Fibroblast of villous mesenchyme (primary cell): ENCODE results near the gene KLF12. TPM values are rescaled to one million over a fixed set of nuclear protein-coding genes. Genes with fewer than 3 reads are reported as not detected.

Source experiments
- DNase-seq: peaks from one replicate; pipeline ENCODE4 v3.0.0-alpha.2; 2010; ENCODE audit warnings: low read depth
- H3K4me3 ChIP-seq: 2 replicates; pipeline ENCODE4 v1.5.1; 2011; ENCODE audit warnings: low read depth, mild to moderate bottlenecking, low read length
- total RNA-seq: library from RNA; depleted of rRNA; stranded (reverse); fragments of >200 nt; gene quantifications from 2 replicates; pipeline ENCODE4 v1.2.3, GENCODE V29; 2012
- TF ChIP-seq, protein P1 (sequence below): IDR thresholded peaks from 2 replicates; pipeline ENCODE4 v1.5.1; 2012; ENCODE audit warnings: low read depth, mild to moderate bottlenecking, low read length; ENCODE audit not compliant: insufficient read depth

KLF12 gene
- total RNA-seq, result 12.6 and 13.0 TPM in 2 replicates

DNA sequence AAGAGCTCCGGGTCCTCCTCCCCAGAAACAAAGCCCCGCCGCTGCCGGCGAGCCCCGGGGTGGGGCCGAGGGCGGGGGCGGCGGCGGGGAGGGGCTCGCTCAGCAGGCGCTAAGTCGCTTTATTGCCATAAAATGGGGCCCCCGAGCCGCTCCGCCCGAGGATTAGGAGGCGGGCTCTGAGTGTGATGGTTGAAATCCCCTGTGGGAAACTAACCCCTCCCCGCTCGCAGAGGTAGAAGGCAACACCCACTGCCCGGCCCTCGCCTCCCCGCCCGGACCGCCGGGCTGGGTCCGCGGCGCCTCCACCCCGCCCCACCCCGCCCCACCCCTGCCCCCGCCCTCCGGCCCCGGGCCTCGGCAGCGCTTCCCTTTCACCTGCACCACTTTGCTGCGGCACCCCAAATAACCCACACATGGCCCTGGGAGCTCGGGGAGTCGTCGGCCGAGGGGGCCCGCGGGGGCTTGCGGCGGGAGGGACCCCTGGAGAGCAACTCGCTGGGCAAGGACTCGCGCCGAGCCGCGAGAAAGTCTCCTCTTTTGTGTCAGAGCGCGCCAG is at the start of gene KLF12:
Gene KLF12 (minus strand): TSS at position 184 of the 556 bp plus-strand sequence.
- H3K4me3 ChIP-seq, result peak within 1 kb of the TSS; percentile 67
- peak; percentile 85 for DNase-seq
- TF ChIP-seq, protein P1, sequence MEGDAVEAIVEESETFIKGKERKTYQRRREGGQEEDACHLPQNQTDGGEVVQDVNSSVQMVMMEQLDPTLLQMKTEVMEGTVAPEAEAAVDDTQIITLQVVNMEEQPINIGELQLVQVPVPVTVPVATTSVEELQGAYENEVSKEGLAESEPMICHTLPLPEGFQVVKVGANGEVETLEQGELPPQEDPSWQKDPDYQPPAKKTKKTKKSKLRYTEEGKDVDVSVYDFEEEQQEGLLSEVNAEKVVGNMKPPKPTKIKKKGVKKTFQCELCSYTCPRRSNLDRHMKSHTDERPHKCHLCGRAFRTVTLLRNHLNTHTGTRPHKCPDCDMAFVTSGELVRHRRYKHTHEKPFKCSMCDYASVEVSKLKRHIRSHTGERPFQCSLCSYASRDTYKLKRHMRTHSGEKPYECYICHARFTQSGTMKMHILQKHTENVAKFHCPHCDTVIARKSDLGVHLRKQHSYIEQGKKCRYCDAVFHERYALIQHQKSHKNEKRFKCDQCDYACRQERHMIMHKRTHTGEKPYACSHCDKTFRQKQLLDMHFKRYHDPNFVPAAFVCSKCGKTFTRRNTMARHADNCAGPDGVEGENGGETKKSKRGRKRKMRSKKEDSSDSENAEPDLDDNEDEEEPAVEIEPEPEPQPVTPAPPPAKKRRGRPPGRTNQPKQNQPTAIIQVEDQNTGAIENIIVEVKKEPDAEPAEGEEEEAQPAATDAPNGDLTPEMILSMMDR, result no peak

DNA sequence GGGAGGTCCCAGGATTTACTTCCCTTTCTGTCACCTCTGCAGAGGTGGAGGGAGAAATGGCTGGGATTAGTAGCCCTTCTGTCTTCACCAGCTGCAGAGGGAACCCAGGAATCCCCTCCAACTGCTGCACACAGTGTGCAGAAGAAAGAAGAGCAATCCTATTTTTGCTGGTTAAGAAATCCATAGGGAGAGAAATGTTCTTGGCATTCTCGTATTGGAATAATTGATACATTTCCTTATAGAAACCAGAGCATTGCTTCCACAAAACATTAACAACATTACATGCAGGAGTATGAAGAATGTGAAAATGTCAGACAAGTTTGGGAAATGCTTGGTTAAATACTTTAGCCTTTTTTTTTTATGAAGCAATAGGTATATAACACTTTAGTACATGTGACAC is 48.3 kb upstream of the KLF12 start:
- TF ChIP-seq, protein P1, result no peak
- no peak for DNase-seq
- H3K4me3 ChIP-seq, result no peak overlapping the region

DNA sequence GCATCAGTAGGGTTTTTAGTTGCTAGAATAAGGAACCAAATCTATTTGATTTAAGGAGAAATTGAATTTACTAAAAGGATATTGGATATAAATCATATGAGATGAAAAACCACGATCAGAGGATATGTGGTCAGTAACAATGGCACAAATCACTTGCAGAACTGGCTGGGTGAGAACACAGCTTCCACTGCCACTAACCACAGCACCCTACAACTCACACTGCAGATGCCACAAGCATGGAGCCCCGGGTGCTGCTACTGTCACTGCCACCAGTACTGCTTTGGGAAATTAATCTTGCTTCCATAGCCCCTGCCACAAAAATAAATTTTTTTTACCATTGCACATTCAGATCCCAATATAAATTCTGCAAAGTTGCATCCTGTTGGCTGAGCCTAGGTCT is 40.6 kb upstream of the KLF12 start:
- TF ChIP-seq, protein P1, result no peak
- H3K4me3 ChIP-seq, result no peak overlapping the region
- DNase-seq, result no peak

DNA sequence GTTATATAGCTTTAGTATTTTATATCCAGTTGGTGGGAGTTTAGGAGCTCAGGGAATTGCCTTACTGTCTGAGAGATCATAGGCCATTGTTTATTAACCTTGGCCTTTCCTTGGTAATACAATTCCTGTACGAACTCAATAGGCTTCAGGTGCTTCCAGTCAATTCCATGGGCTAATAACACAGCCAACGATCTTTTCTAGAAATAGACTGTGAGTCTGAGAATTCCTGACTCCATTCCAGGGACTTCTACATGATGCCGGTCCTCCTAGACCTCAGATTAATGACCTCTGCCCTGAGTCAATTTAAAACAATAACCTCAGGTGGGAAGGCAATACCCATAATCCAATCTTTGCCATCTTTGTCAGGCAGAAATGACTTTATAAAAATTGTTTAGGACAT is 39.6 kb upstream of the KLF12 start:
- DNase-seq, result no peak
- H3K4me3 ChIP-seq, result no peak overlapping the region
- TF ChIP-seq, protein P1, result no peak

DNA sequence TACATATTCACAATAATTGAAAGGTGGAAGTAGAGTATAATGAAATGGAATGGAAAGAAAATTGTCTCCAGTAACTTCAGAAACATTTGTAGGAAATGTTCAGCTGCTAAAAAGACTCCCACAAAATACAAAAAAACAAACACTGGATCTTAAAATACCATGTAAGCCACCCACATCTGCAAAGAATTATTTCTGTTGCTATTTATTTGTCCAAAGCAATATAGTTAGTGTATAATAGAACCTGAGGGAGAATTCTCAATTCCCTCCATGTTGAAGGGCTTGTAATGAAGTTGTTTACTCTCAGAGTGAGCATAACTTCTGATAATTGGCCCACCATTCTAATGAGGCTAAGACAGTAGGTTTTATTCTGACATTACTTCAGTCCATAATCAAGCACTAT is 37.4 kb upstream of the KLF12 start:
- DNase-seq, result no peak
- TF ChIP-seq, protein P1, result no peak
- no peak overlapping the region for H3K4me3 ChIP-seq

DNA sequence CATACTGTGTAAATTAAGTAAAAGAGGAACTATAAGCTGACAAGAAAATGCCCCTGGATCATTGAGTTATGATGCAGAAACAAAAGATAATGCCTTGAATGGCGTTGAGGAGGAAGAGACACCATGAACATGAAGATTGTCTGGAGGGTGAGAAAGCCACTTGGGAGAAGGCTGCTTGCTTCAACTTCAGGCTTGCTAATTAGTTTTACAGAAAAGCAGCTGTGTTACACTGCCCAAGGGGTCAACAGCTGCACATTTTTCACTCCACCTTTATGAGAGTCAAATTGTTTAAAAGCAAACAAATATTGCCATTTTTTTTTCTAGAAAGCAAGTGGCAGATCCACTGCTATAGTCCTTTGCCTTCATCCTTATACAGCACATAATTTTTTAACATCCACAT is 35.5 kb upstream of the KLF12 start:
- no peak overlapping the region for H3K4me3 ChIP-seq
- TF ChIP-seq, protein P1, result no peak
- DNase-seq, result no peak

DNA sequence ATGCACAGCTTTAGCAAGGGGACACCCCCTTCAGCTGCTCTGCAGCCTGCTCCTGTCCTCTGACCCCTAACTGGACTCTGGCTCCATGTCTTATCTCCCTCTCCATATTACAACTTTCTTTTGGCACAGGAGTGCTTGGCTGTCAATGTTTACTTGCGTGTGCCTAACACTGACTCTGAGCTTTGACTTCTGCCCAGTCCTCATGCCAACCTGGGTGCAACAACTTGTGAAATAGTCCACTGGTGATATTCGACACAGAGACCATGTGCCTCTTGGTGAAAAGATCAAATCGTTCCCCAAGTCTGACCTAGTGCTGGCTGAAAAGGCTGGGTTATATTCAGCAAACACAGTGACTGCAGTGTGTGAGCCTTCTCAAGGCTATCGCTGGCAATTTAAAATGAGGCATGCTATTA is 34.1 kb upstream of the KLF12 start:
- no peak overlapping the region for H3K4me3 ChIP-seq
- DNase-seq, result no peak
- TF ChIP-seq, protein P1, result no peak
